ENCODE results near the gene NUP93.

The NUP93 gene

GRCh38 chr16:56825826-56826225 lies 95.9 kb downstream of the NUP93 start:
- Histone ChIP-seq H3K4me3 (ENCODE audit: insufficient read depth, low read length, poor library complexity, severe bottlenecking) (no peak overlapping the region), H3K27me3 (ENCODE audit: low read length) (no peaks in the 10 kb centered on the region), H3K36me3 (ENCODE audit: low read length) (peaks cover 5% of the 10 kb centered on the region), H3K4me2 (ENCODE audit: low read depth, low read length, poor library complexity, severe bottlenecking) (no peak overlapping the region), H3K9ac (ENCODE audit: low read length) (no peak overlapping the region), H3K79me2 (ENCODE audit: insufficient read depth, low read length) (no peaks in the 10 kb centered on the region), H3F3A (ENCODE audit: insufficient read depth) (no peaks in the 10 kb centered on the region), H3K27ac (ENCODE audit: low read depth, low read length) (no peak overlapping the region), H4K20me1 (ENCODE audit: low read depth, low read length) (no peaks in the 10 kb centered on the region), H3K9me3 (ENCODE audit: insufficient read depth, low read length) (no peaks in the 10 kb centered on the region), H3K9me2 (replicated peaks; ENCODE audit: insufficient read depth, low read length) (no peaks in the 10 kb centered on the region), H2AFZ (ENCODE audit: low read depth, low read length, severe bottlenecking) (no peak overlapping the region)
- TF ChIP-seq CTCF (IDR thresholded peaks at IDR 0.05; ENCODE audit: insufficient read depth, low read length, poor library complexity, severe bottlenecking), result no peak
- no peak for TF ChIP-seq EZH2phosphoT487 (conservative IDR thresholded peaks at IDR 0.05; ENCODE audit: low read length)

DNA sequence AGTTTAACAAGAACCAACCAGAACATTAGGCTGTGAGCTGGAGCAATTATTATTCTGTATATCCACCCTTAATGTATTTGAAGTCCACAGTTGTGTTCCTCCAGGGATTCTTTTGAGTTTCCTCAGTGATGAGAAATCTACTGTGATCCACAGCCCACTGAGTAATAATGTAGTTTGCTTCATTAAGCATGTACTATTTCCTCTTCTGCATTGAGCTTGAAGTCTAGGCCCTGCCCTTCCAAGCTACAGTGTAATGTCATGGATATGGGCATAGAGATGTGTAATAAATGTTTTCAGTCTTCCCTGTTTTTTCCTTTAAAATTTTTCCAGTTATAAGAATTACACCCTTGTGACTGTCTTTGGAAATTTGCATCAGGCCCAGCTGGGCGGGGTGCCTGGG lies 98.7 kb downstream of the NUP93 start:
- Histone ChIP-seq H3K27ac (ENCODE audit: low read depth, low read length) (no peak overlapping the region), H4K20me1 (ENCODE audit: low read depth, low read length) (no peaks in the 10 kb centered on the region), H3K27me3 (ENCODE audit: low read length) (no peaks in the 10 kb centered on the region), H3K9ac (ENCODE audit: low read length) (no peak overlapping the region), H3K9me3 (ENCODE audit: insufficient read depth, low read length) (no peaks in the 10 kb centered on the region), H3K79me2 (ENCODE audit: insufficient read depth, low read length) (no peaks in the 10 kb centered on the region), H2AFZ (ENCODE audit: low read depth, low read length, severe bottlenecking) (no peak overlapping the region), H3K4me2 (ENCODE audit: low read depth, low read length, poor library complexity, severe bottlenecking) (no peak overlapping the region), H3K4me3 (ENCODE audit: insufficient read depth, low read length, poor library complexity, severe bottlenecking) (no peak overlapping the region), H3K9me2 (replicated peaks; ENCODE audit: insufficient read depth, low read length) (no peaks in the 10 kb centered on the region), H3F3A (ENCODE audit: insufficient read depth) (no peaks in the 10 kb centered on the region), H3K36me3 (ENCODE audit: low read length) (peaks cover 5% of the 10 kb centered on the region)
- no peak for TF ChIP-seq CTCF (IDR thresholded peaks at IDR 0.05; ENCODE audit: insufficient read depth, low read length, poor library complexity, severe bottlenecking)
- no peak for TF ChIP-seq EZH2phosphoT487 (conservative IDR thresholded peaks at IDR 0.05; ENCODE audit: low read length)

DNA sequence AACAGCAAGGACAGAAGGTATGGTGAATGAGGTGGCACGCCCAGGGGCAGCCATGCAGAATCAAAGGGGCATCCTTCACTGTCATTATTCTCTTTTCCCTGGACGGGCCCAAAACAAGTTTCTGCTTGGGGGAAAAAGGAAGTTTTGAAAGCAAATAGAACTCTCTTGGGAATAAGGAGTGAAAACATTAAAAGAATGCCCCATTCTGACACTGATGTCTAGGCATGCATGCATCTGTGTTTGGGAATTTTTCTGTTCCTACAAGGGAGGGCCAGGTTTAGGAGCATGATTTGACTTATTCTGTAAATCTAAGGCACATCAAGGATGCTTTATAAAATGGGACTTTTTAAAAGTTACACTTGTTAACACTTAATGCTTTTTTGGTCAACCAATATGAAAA lies 100.7 kb downstream of the NUP93 start:
- Histone ChIP-seq H3K27ac (ENCODE audit: low read depth, low read length) (no peak overlapping the region), H3K9ac (ENCODE audit: low read length) (no peak overlapping the region), H3K27me3 (ENCODE audit: low read length) (no peaks in the 10 kb centered on the region), H3F3A (ENCODE audit: insufficient read depth) (no peaks in the 10 kb centered on the region), H3K4me3 (ENCODE audit: insufficient read depth, low read length, poor library complexity, severe bottlenecking) (no peak overlapping the region), H3K9me3 (ENCODE audit: insufficient read depth, low read length) (no peaks in the 10 kb centered on the region), H3K36me3 (ENCODE audit: low read length) (peaks cover 4% of the 10 kb centered on the region; the same call in 1 of the 2 replicates), H4K20me1 (ENCODE audit: low read depth, low read length) (no peaks in the 10 kb centered on the region), H3K4me2 (ENCODE audit: low read depth, low read length, poor library complexity, severe bottlenecking) (no peak overlapping the region), H3K9me2 (replicated peaks; ENCODE audit: insufficient read depth, low read length) (no peaks in the 10 kb centered on the region), H3K79me2 (ENCODE audit: insufficient read depth, low read length) (no peaks in the 10 kb centered on the region), H2AFZ (ENCODE audit: low read depth, low read length, severe bottlenecking) (no peak overlapping the region)
- TF ChIP-seq EZH2phosphoT487 (conservative IDR thresholded peaks at IDR 0.05; ENCODE audit: low read length), result no peak
- no peak for TF ChIP-seq CTCF (IDR thresholded peaks at IDR 0.05; ENCODE audit: insufficient read depth, low read length, poor library complexity, severe bottlenecking)

Measured in SU-DHL-6 (cell line).